ENCODE results near the gene ZNF841. TPM values are rescaled to one million over a fixed set of nuclear protein-coding genes. Genes with fewer than 3 reads are reported as not detected.

Gene ZNF841
- total and polyA plus RNA-seq, 2 of the 13 experiments (the other 11 are each of a cell fraction or from before 2014, with no cell fraction given): 6.2 to 14.2 TPM

DNA sequence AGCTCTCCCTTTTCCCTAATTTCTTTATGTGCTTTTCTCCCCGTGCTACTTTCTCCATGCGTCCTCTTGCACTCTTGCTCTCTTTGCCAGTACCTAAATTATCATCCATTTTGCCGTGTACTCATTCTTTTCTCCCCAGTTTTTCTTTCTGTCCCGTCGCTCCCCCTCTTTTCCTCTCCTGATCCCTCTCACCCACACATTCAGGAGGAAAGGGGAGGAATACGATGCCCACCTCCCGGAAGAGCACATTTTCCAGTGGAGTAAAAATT, 43.4 kb upstream of the ZNF841 start (continued):
- TF ChIP-seq ZNF615 (CRISPR knock-in tag; IDR thresholded peaks at IDR 0.05; ENCODE audit: borderline replicate concordance) (no peak), ZNF749 (CRISPR knock-in tag; IDR thresholded peaks at IDR 0.05; ENCODE audit: borderline replicate concordance) (peak; percentile 80), JUND (CRISPR knock-in tag; IDR thresholded peaks at IDR 0.05) (no peak), ZNF354B (CRISPR knock-in tag; IDR thresholded peaks at IDR 0.05) (no peak), DMAP1 (CRISPR knock-in tag; IDR thresholded peaks at IDR 0.05) (0 out of 2 replicates have a peak, but pooled peaks have one; percentile 18), SIX4 (CRISPR knock-in tag; IDR thresholded peaks at IDR 0.05) (0 out of 2 replicates have a peak, but pooled peaks have one; percentile 12), THAP11 (CRISPR knock-in tag; IDR thresholded peaks at IDR 0.05) (0 out of 2 replicates have a peak, but pooled peaks have one; percentile 9), NONO (IDR thresholded peaks at IDR 0.05) (no peak), NONO (CRISPR knock-in tag; conservative IDR thresholded peaks at IDR 0.05) (no peak), BCL3 (CRISPR knock-in tag; IDR thresholded peaks at IDR 0.05) (0 out of 2 replicates have a peak, but pooled peaks have one; percentile 8), GTF2F1 (IDR thresholded peaks at IDR 0.05; ENCODE audit: low read length) (no peak), RFXANK (CRISPR knock-in tag; IDR thresholded peaks at IDR 0.05) (0 out of 2 replicates have a peak, but pooled peaks have one; percentile 5), ZNF441 (CRISPR knock-in tag; IDR thresholded peaks at IDR 0.05; ENCODE audit: borderline replicate concordance) (0 out of 2 replicates have a peak, but pooled peaks have one; percentile 17), ZSCAN21 (CRISPR knock-in tag; IDR thresholded peaks at IDR 0.05; ENCODE audit: borderline replicate concordance) (0 out of 2 replicates have a peak, but pooled peaks have one; percentile 38), USF2 (IDR thresholded peaks at IDR 0.05; ENCODE audit: low read depth, low read length) (no peak), USF2 (CRISPR knock-in tag; IDR thresholded peaks at IDR 0.05; ENCODE audit: borderline replicate concordance) (no peak; the same call in 1 of the 2 replicates), ZNF121 (CRISPR knock-in tag; IDR thresholded peaks at IDR 0.05) (no peak), ZNF501 (CRISPR knock-in tag; IDR thresholded peaks at IDR 0.05) (peak; percentile 69; the same call in 1 of the 2 replicates), PHF20 (CRISPR knock-in tag; IDR thresholded peaks at IDR 0.05) (no peak), TFDP2 (CRISPR knock-in tag; IDR thresholded peaks at IDR 0.05) (0 out of 2 replicates have a peak, but pooled peaks have one; percentile 3), ASH2L (IDR thresholded peaks at IDR 0.05; ENCODE audit: insufficient read length, low read depth, low read length) (peak; percentile 66), ZNF468 (CRISPR knock-in tag; IDR thresholded peaks at IDR 0.05) (peak; percentile 62; the same call in 1 of the 2 replicates), ZNF768 (CRISPR knock-in tag; IDR thresholded peaks at IDR 0.05) (no peak), ZBTB8A (CRISPR knock-in tag; IDR thresholded peaks at IDR 0.05; ENCODE audit: borderline replicate concordance, low read depth) (no peak), ZNF850 (CRISPR knock-in tag; conservative IDR thresholded peaks at IDR 0.05) (no peak), CREB1 (IDR thresholded peaks at IDR 0.05) (no peak), CREB1 (CRISPR knock-in tag; IDR thresholded peaks at IDR 0.05) (no peak)
- TF ChIP-seq, protein P1, sequence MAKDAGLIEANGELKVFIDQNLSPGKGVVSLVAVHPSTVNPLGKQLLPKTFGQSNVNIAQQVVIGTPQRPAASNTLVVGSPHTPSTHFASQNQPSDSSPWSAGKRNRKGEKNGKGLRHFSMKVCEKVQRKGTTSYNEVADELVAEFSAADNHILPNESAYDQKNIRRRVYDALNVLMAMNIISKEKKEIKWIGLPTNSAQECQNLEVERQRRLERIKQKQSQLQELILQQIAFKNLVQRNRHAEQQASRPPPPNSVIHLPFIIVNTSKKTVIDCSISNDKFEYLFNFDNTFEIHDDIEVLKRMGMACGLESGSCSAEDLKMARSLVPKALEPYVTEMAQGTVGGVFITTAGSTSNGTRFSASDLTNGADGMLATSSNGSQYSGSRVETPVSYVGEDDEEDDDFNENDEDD (CRISPR knock-in tag; IDR thresholded peaks at IDR 0.05; ENCODE audit: borderline replicate concordance): no peak

Data from HepG2 (cell line).